HG03521 (cell line): ENCODE results near the gene JAK3.

Source experiments
- ATAC-seq: cut with Tn5 transposase; IDR thresholded peaks from one replicate; pipeline ENCODE4 v1.9.1; 2021; ENCODE audit warnings: mild to moderate bottlenecking, moderate library complexity; ENCODE audit not compliant: unreplicated experiment

JAK3 gene

GRCh38 chr19:17866312-17866963, 18.7 kb upstream of the JAK3 start:
- no peak for ATAC-seq

GRCh38 chr19:17865364-17866311, 17.9 kb upstream of the JAK3 start:
- ATAC-seq, result no peak

- ATAC-seq, result no peak
These were observed 15.9 kb upstream of the JAK3 start for GRCh38 chr19:17863520-17864182.

GRCh38 chr19:17862711-17863519, 15.1 kb upstream of the JAK3 start:
- ATAC-seq, result no peak

GRCh38 chr19:17861542-17862402, 14.0 kb upstream of the JAK3 start:
- no peak for ATAC-seq

- no peak for ATAC-seq
These were observed 13.2 kb upstream of the JAK3 start for GRCh38 chr19:17860993-17861360.

GRCh38 chr19:17860331-17860992, 12.7 kb upstream of the JAK3 start:
- no peak for ATAC-seq

GRCh38 chr19:17859533-17860330, 11.9 kb upstream of the JAK3 start, which contains the start of gene RPL18A:
Gene RPL18A (plus strand): TSS chr19:17859910. CDS start chr19:17859957, 47 bp downstream.
- peak; percentile 92 for ATAC-seq

- ATAC-seq, result no peak
These were observed 7.7 kb upstream of the JAK3 start for GRCh38 chr19:17855280-17856152.

GRCh38 chr19:17854061-17854460, 6.3 kb upstream of the JAK3 start:
- ATAC-seq, result no peak

- no peak for ATAC-seq
These were observed 962 bp upstream of the JAK3 start for GRCh38 chr19:17848595-17849292.

- no peak for ATAC-seq
These were observed 1.6 kb downstream of the JAK3 start for GRCh38 chr19:17846146-17846545.

- ATAC-seq, result no peak
These were observed 3.8 kb downstream of the JAK3 start for GRCh38 chr19:17843908-17844490.

- ATAC-seq, result no peak
These were observed 4.4 kb downstream of the JAK3 start for GRCh38 chr19:17843292-17843827.

GRCh38 chr19:17842663-17843291, 5.0 kb downstream of the JAK3 start:
- ATAC-seq, result no peak
